CD14-positive monocyte (primary cell): ENCODE results near the gene CCDC186. TPM values are rescaled to one million over a fixed set of nuclear protein-coding genes. Genes with fewer than 3 reads are reported as not detected.

Experiments
- DNase-seq, 3 donors: peaks; one replicate each; pipeline ENCODE4 v3.0.0-alpha.2; 2011 to 2022
- H2AFZ ChIP-seq: 2 replicates; pipeline ENCODE4 v1.6.0; 2012; ENCODE audit warnings: mild to moderate bottlenecking, low read depth, low read length, inconsistent platforms; ENCODE audit not compliant: insufficient read depth, poor library complexity, severe bottlenecking
- H3K27ac ChIP-seq, 2 donors: 1 replicate in 1 of 2; 2 replicates in 1 of 2; pipeline ENCODE4 v1.5.1; 2012 to 2013; ENCODE audit warnings: low read length in 2 of 2, control low read depth in 1 of 2, inconsistent platforms in 1 of 2, low read depth in 1 of 2, mild to moderate bottlenecking in 1 of 2
- H3K27me3 ChIP-seq, 2 donors: one replicate each; pipeline versions ENCODE4 v1.6.0 to v1.6.1; 2011 to 2013; ENCODE audit warnings: low read length in 2 of 2; ENCODE audit not compliant: control insufficient read depth in 2 of 2, insufficient read depth in 2 of 2
- H3K36me3 ChIP-seq, 2 donors: replicated peaks in 1 of 2; 1 replicate in 1 of 2; 2 replicates in 1 of 2; pipeline versions ENCODE4 v1.5.1 to v1.6.1; 2012 to 2013; ENCODE audit warnings: low read length in 2 of 2, control low read depth in 1 of 2, inconsistent platforms in 1 of 2, mild to moderate bottlenecking in 1 of 2; ENCODE audit not compliant: insufficient read depth in 2 of 2, control insufficient read depth in 1 of 2
- H3K4me1 ChIP-seq, 2 donors: 1 replicate in 1 of 2; 2 replicates in 1 of 2; pipeline versions ENCODE4 v1.5.1 to v1.6.1; 2012 to 2013; ENCODE audit warnings: low read length in 2 of 2, control low read depth in 1 of 2, inconsistent platforms in 1 of 2, mild to moderate bottlenecking in 1 of 2, moderate library complexity in 1 of 2; ENCODE audit not compliant: insufficient read depth in 2 of 2, control insufficient read depth in 1 of 2
- H3K4me2 ChIP-seq: replicated peaks from 2 replicates; pipeline ENCODE3; 2012; ENCODE audit warnings: low read length, moderate library complexity, mild to moderate bottlenecking; ENCODE audit not compliant: poor library complexity, severe bottlenecking; ENCODE audit errors: extremely low read depth
- H3K4me3 ChIP-seq, 3 experiments: fragments of 200-600 bp in 1 of 3; sonication (generic) in 1 of 3; replicated peaks in 1 of 3; 1 replicate in 2 of 3; 2 replicates in 1 of 3; pipeline ENCODE4 v1.5.1; 2011 to 2013; ENCODE audit warnings: low read length in 3 of 3, mild to moderate bottlenecking in 3 of 3, control low read depth in 2 of 3, low read depth in 2 of 3, inconsistent platforms in 1 of 3, moderate library complexity in 1 of 3
- H3K79me2 ChIP-seq: 2 replicates; pipeline ENCODE4 v1.6.0; 2012; ENCODE audit warnings: mild to moderate bottlenecking, control low read depth, inconsistent platforms, low read length, moderate library complexity; ENCODE audit not compliant: insufficient read depth
- H3K9ac ChIP-seq: 2 replicates; pipeline ENCODE4 v1.6.0; 2017; ENCODE audit warnings: low read length, mild to moderate bottlenecking; ENCODE audit not compliant: insufficient read depth, poor library complexity, severe bottlenecking
- H3K9me3 ChIP-seq, 2 donors: replicated peaks in 1 of 2; 1 replicate in 1 of 2; 2 replicates in 1 of 2; pipeline versions ENCODE4 v1.5.1 to v1.6.1; 2012 to 2013; ENCODE audit warnings: low read length in 2 of 2, control low read depth in 1 of 2; ENCODE audit not compliant: control insufficient read depth in 1 of 2, insufficient read depth in 1 of 2
- H4K20me1 ChIP-seq: 2 replicates; pipeline ENCODE4 v1.6.0; 2012; ENCODE audit warnings: mild to moderate bottlenecking, low read length, control low read depth, moderate library complexity; ENCODE audit not compliant: insufficient read depth
- H3K27ac Mint-ChIP-seq, 7 donors: one replicate each; pipeline ENCODE4 v1.8.0; 2020; ENCODE audit warnings: mild to moderate bottlenecking in 7 of 7, mixed read lengths in 7 of 7, moderate library complexity in 6 of 7, inconsistent platforms in 2 of 7
- H3K27me3 Mint-ChIP-seq, 3 donors: one replicate each; pipeline ENCODE4 v1.8.0; 2021 to 2022; ENCODE audit warnings: low read depth in 3 of 3, mild to moderate bottlenecking in 3 of 3, mixed read lengths in 3 of 3, moderate library complexity in 3 of 3, inconsistent platforms in 1 of 3
- H3K36me3 Mint-ChIP-seq, 2 donors: one replicate each; pipeline ENCODE4 v1.8.0; 2020; ENCODE audit warnings: mixed read lengths in 2 of 2, inconsistent platforms in 1 of 2, mild to moderate bottlenecking in 1 of 2
- H3K4me1 Mint-ChIP-seq: one replicate; pipeline ENCODE4 v1.8.0; 2020; ENCODE audit warnings: mild to moderate bottlenecking, mixed read lengths
- H3K4me3 Mint-ChIP-seq, 2 donors: one replicate each; pipeline ENCODE4 v1.8.0; 2020; ENCODE audit warnings: mild to moderate bottlenecking in 2 of 2, mixed read lengths in 2 of 2, moderate library complexity in 1 of 2
- H3K9me3 Mint-ChIP-seq, 7 donors: one replicate each; pipeline ENCODE4 v1.8.0; 2020 to 2022; ENCODE audit warnings: mixed read lengths in 7 of 7, mild to moderate bottlenecking in 6 of 7, moderate library complexity in 6 of 7, inconsistent platforms in 2 of 7
- WGBS: methylation state at CpG from one replicate; pipeline ENCODE4 v1.1.5; 2013; ENCODE audit warnings: missing lambda C conversion rate; ENCODE audit not compliant: insufficient coverage; 5-methylcytosine and 5-hydroxymethylcytosine counted together
- intact Hi-C, 2 donors: fragments of 100-400 bp; cut with micrococcal nuclease; formaldehyde crosslinking; loops; one replicate each; pipeline versions ENCODE4 v1.15.0 to v1.15.1; 2023
- polyA plus RNA-seq, 3 donors: library from polyadenylated mRNA; depleted of rRNA in 1 of 3; unstranded in 2 of 3; stranded (reverse) in 1 of 3; fragments of 300-500 nt in 2 of 3; fragments of >200 nt in 1 of 3; fragmentation: Illumina TruSeq in 2 of 3; gene quantifications; 1 replicate in 2 of 3; 2 replicates in 1 of 3; pipeline ENCODE4 v1.2.3, GENCODE V29; 2012 to 2021
- TF ChIP-seq, protein P1 (sequence below): fragments of 200-600 bp; IDR thresholded peaks from one replicate; pipeline ENCODE4 v1.8.0; 2022; ENCODE audit warnings: antibody characterized with exemption, mild to moderate bottlenecking

The CCDC186 gene
- polyA plus RNA-seq, 3 donors, result 6.9 to 9.8 (median 8.9) TPM

- Histone ChIP-seq H3K79me2 (no peaks in the 10 kb centered on the region), H3K4me2 (no peak overlapping the region), H2AFZ (no peak overlapping the region), H3K9ac (no peak overlapping the region), H4K20me1 (no peaks in the 10 kb centered on the region), H3K27ac (no peak overlapping the region), H3K4me1 (no peaks in the 10 kb centered on the region), H3K4me3 (no peak overlapping the region), H3K36me3 (no peaks in the 10 kb centered on the region), H3K27me3 (no peaks in the 10 kb centered on the region), H3K9me3 (peaks cover 0 to 3% of the 10 kb centered on the region in 2 donors)
- no peak for DNase-seq
- H3K4me1 Mint-ChIP-seq, result peaks cover 5% of the 10 kb centered on the region
- intact Hi-C loops, result no loop called here
- WGBS, result 93% methylated on average over 3 of the region's 5 CpGs
- H3K36me3 Mint-ChIP-seq, result no peaks in the 10 kb centered on the region
- no peak overlapping the region for H3K27ac Mint-ChIP-seq
- H3K4me3 Mint-ChIP-seq, result no peak overlapping the region
- TF ChIP-seq, protein P1, sequence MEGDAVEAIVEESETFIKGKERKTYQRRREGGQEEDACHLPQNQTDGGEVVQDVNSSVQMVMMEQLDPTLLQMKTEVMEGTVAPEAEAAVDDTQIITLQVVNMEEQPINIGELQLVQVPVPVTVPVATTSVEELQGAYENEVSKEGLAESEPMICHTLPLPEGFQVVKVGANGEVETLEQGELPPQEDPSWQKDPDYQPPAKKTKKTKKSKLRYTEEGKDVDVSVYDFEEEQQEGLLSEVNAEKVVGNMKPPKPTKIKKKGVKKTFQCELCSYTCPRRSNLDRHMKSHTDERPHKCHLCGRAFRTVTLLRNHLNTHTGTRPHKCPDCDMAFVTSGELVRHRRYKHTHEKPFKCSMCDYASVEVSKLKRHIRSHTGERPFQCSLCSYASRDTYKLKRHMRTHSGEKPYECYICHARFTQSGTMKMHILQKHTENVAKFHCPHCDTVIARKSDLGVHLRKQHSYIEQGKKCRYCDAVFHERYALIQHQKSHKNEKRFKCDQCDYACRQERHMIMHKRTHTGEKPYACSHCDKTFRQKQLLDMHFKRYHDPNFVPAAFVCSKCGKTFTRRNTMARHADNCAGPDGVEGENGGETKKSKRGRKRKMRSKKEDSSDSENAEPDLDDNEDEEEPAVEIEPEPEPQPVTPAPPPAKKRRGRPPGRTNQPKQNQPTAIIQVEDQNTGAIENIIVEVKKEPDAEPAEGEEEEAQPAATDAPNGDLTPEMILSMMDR, result no peak
- peaks cover 0 to 5% (median 1%) of the 10 kb centered on the region in 3 donors for H3K27me3 Mint-ChIP-seq
- peaks cover 0 to 2% (median 0%) of the 10 kb centered on the region in 7 donors for H3K9me3 Mint-ChIP-seq
These were observed 86.7 kb downstream of the CCDC186 start for GRCh38 chr10:114087255-114087654.

- TF ChIP-seq, protein P1, result no peak
- Histone ChIP-seq H3K9ac (no peak overlapping the region), H3K9me3 (peaks cover 0 to 3% of the 10 kb centered on the region in 2 donors), H4K20me1 (no peaks in the 10 kb centered on the region), H3K27me3 (no peaks in the 10 kb centered on the region), H3K79me2 (no peaks in the 10 kb centered on the region), H3K4me2 (no peak overlapping the region), H3K27ac (no peak overlapping the region), H3K36me3 (no peaks in the 10 kb centered on the region), H3K4me3 (no peak overlapping the region), H2AFZ (no peak overlapping the region), H3K4me1 (no peaks in the 10 kb centered on the region)
- intact Hi-C loops, result no loop called here
- Mint-ChIP-seq H3K27me3 (peaks cover 1 to 2% (median 2%) of the 10 kb centered on the region in 3 donors), H3K36me3 (no peaks in the 10 kb centered on the region), H3K9me3 (peaks cover 0 to 2% (median 0%) of the 10 kb centered on the region in 7 donors), H3K4me3 (no peak overlapping the region), H3K4me1 (peaks cover 5% of the 10 kb centered on the region), H3K27ac (no peak overlapping the region)
- DNase-seq, result no peak
- WGBS, result 90% methylated on average over 2 of the region's 4 CpGs
These were observed 89.8 kb downstream of the CCDC186 start for GRCh38 chr10:114084215-114084614.
